Measurements from ENCODE around the gene LRRK2.

The LRRK2 gene

GRCh38 chr12:40253936-40254335 is 29.1 kb downstream of the LRRK2 start:
- no peak overlapping the region for H3K4me3 ChIP-seq (ENCODE audit: insufficient read length, low read depth)
- no peaks in the 10 kb centered on the region for H3K36me3 ChIP-seq (ENCODE audit: insufficient read depth, insufficient read length, low read length)
- no peak for DNase-seq (ENCODE audit: low read depth, low spot score)
- H3K27me3 ChIP-seq (ENCODE audit: insufficient read depth, insufficient read length) = no peaks in the 10 kb centered on the region
- H3K9me3 ChIP-seq (ENCODE audit: insufficient read depth, low read length) = no peaks in the 10 kb centered on the region
- no peaks in the 10 kb centered on the region for H3K4me1 ChIP-seq (ENCODE audit: insufficient read depth, insufficient read length)
- TF ChIP-seq SUZ12 (IDR thresholded peaks at IDR 0.05; ENCODE audit: extremely low read depth, insufficient read depth, insufficient read length) (no peak), ZNF274 (IDR thresholded peaks at IDR 0.05; ENCODE audit: low read depth, low read length) (no peak), YY1 (IDR thresholded peaks at IDR 0.05; ENCODE audit: insufficient read depth, insufficient read length) (no peak)
- no peak overlapping the region for H3K9ac ChIP-seq (ENCODE audit: insufficient read length, low read depth)

GRCh38 chr12:40254455-40255085 is 29.8 kb downstream of the LRRK2 start:
- TF ChIP-seq SUZ12 (IDR thresholded peaks at IDR 0.05; ENCODE audit: extremely low read depth, insufficient read depth, insufficient read length) (no peak), YY1 (IDR thresholded peaks at IDR 0.05; ENCODE audit: insufficient read depth, insufficient read length) (no peak), ZNF274 (IDR thresholded peaks at IDR 0.05; ENCODE audit: low read depth, low read length) (no peak)
- Histone ChIP-seq H3K27me3 (ENCODE audit: insufficient read depth, insufficient read length) (no peaks in the 10 kb centered on the region), H3K4me1 (ENCODE audit: insufficient read depth, insufficient read length) (no peaks in the 10 kb centered on the region), H3K9me3 (ENCODE audit: insufficient read depth, low read length) (no peaks in the 10 kb centered on the region), H3K36me3 (ENCODE audit: insufficient read depth, insufficient read length, low read length) (no peaks in the 10 kb centered on the region), H3K9ac (ENCODE audit: insufficient read length, low read depth) (no peak overlapping the region), H3K4me3 (ENCODE audit: insufficient read length, low read depth) (no peak overlapping the region)
- no peak for DNase-seq (ENCODE audit: low read depth, low spot score)

DNA sequence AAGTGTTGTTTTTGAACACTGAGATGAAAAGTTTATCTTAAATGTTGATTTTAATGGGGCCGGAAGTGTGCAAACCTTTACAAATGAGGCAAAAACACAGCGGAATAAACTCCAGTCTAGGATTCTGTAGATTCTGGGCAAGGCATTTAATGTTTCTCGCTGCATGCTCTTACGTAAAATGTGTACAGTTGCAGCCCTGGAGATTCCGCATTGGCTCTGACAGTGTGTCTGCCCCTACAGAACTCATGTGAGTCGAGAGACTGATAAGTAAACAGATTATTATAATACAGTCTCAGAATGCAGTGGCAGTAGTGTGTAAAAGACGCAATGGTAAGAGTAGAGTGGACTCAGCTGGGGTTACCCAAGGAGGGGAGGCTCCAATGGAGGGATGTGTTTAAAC is 33.6 kb downstream of the LRRK2 start:
- Histone ChIP-seq H3K27me3 (ENCODE audit: insufficient read depth, insufficient read length) (no peaks in the 10 kb centered on the region), H3K9ac (ENCODE audit: insufficient read length, low read depth) (no peak overlapping the region), H3K9me3 (ENCODE audit: insufficient read depth, low read length) (no peaks in the 10 kb centered on the region), H3K36me3 (ENCODE audit: insufficient read depth, insufficient read length, low read length) (no peaks in the 10 kb centered on the region), H3K4me3 (ENCODE audit: insufficient read length, low read depth) (no peak overlapping the region), H3K4me1 (ENCODE audit: insufficient read depth, insufficient read length) (no peaks in the 10 kb centered on the region)
- TF ChIP-seq YY1 (IDR thresholded peaks at IDR 0.05; ENCODE audit: insufficient read depth, insufficient read length) (no peak), SUZ12 (IDR thresholded peaks at IDR 0.05; ENCODE audit: extremely low read depth, insufficient read depth, insufficient read length) (no peak)
- no peak for DNase-seq (ENCODE audit: low read depth, low spot score)

GRCh38 chr12:40261937-40262336 is 37.1 kb downstream of the LRRK2 start:
- DNase-seq (ENCODE audit: low read depth, low spot score) = no peak
- H3K27me3 ChIP-seq (ENCODE audit: insufficient read depth, insufficient read length) = no peaks in the 10 kb centered on the region
- peaks cover 3% of the 10 kb centered on the region; the same call in 1 of the 2 replicates for H3K9me3 ChIP-seq (ENCODE audit: insufficient read depth, low read length)
- no peak overlapping the region for H3K9ac ChIP-seq (ENCODE audit: insufficient read length, low read depth)
- H3K4me3 ChIP-seq (ENCODE audit: insufficient read length, low read depth) = no peak overlapping the region
- H3K36me3 ChIP-seq (ENCODE audit: insufficient read depth, insufficient read length, low read length) = no peaks in the 10 kb centered on the region
- TF ChIP-seq SUZ12 (IDR thresholded peaks at IDR 0.05; ENCODE audit: extremely low read depth, insufficient read depth, insufficient read length) (no peak), YY1 (IDR thresholded peaks at IDR 0.05; ENCODE audit: insufficient read depth, insufficient read length) (no peak), ZNF274 (IDR thresholded peaks at IDR 0.05; ENCODE audit: low read depth, low read length) (no peak)
- H3K4me1 ChIP-seq (ENCODE audit: insufficient read depth, insufficient read length) = no peaks in the 10 kb centered on the region

DNA sequence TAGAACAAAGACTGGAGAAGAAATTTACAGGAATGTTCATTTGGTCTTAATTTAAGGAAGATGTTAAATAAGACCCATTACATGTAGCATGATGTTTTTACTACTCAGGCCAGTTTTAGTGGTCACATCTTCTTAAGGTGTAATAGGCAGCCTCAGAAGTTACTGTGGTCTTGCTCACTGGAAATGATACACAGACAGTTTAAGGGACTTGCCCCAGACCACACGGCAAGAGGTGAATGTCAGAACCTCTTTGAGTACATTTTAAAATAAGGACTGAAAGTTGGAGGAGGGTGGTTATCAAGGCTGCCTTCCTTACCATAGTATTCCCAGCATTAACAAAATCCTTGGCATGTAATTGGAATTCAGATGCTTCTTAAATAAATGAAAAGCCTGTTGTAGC is 37.9 kb downstream of the LRRK2 start:
- H3K9ac ChIP-seq (ENCODE audit: insufficient read length, low read depth) = no peak overlapping the region
- H3K27me3 ChIP-seq (ENCODE audit: insufficient read depth, insufficient read length) = no peaks in the 10 kb centered on the region
- TF ChIP-seq ZNF274 (IDR thresholded peaks at IDR 0.05; ENCODE audit: low read depth, low read length) (no peak), SUZ12 (IDR thresholded peaks at IDR 0.05; ENCODE audit: extremely low read depth, insufficient read depth, insufficient read length) (no peak), YY1 (IDR thresholded peaks at IDR 0.05; ENCODE audit: insufficient read depth, insufficient read length) (no peak)
- H3K4me3 ChIP-seq (ENCODE audit: insufficient read length, low read depth) = no peak overlapping the region
- H3K9me3 ChIP-seq (ENCODE audit: insufficient read depth, low read length) = peaks cover 3% of the 10 kb centered on the region; the same call in 1 of the 2 replicates
- H3K4me1 ChIP-seq (ENCODE audit: insufficient read depth, insufficient read length) = no peaks in the 10 kb centered on the region
- DNase-seq (ENCODE audit: low read depth, low spot score) = no peak
- no peaks in the 10 kb centered on the region for H3K36me3 ChIP-seq (ENCODE audit: insufficient read depth, insufficient read length, low read length)

DNA sequence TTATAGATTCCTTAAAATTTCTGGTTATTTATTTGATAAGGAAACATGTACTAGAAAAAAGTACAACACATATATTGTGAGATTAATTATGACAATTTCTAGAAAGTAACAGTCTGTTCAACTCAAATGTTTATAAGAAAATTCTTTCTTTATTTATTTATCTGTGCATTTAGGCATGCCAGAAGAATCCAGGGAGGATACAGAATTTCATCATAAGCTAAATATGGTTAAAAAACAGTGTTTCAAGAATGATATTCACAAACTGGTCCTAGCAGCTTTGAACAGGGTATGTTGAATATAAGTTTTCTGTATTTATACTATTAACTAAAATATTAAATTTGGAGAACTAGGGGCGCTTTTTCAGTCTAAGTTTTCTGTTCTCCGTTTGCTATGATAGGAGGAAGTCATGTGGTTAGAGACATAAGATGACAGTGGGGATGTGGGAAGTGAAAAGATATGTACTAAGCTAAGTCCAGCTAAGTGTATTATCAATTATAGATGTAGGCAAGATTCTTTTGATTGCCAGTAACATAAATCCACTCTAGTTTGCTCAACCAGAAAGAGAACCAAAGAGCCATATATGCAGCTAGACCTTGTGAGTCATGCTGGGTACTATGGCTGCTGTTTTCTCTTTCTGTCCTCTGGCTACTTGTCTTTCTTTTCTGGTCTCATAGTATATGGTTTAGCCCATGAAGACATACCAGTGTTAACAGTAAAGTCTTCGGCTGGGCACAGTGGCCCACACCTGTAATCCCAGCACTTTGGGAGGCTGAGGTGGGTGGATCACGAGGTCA is 39.0 kb downstream of the LRRK2 start:
- no peak overlapping the region for H3K9ac ChIP-seq (ENCODE audit: insufficient read length, low read depth)
- peaks cover 3% of the 10 kb centered on the region; the same call in 1 of the 2 replicates for H3K9me3 ChIP-seq (ENCODE audit: insufficient read depth, low read length)
- DNase-seq (ENCODE audit: low read depth, low spot score) = no peak
- no peaks in the 10 kb centered on the region for H3K4me1 ChIP-seq (ENCODE audit: insufficient read depth, insufficient read length)
- H3K4me3 ChIP-seq (ENCODE audit: insufficient read length, low read depth) = no peak overlapping the region
- TF ChIP-seq YY1 (IDR thresholded peaks at IDR 0.05; ENCODE audit: insufficient read depth, insufficient read length) (no peak), SUZ12 (IDR thresholded peaks at IDR 0.05; ENCODE audit: extremely low read depth, insufficient read depth, insufficient read length) (no peak), ZNF274 (IDR thresholded peaks at IDR 0.05; ENCODE audit: low read depth, low read length) (no peak)
- no peaks in the 10 kb centered on the region for H3K36me3 ChIP-seq (ENCODE audit: insufficient read depth, insufficient read length, low read length)
- no peaks in the 10 kb centered on the region for H3K27me3 ChIP-seq (ENCODE audit: insufficient read depth, insufficient read length)

DNA sequence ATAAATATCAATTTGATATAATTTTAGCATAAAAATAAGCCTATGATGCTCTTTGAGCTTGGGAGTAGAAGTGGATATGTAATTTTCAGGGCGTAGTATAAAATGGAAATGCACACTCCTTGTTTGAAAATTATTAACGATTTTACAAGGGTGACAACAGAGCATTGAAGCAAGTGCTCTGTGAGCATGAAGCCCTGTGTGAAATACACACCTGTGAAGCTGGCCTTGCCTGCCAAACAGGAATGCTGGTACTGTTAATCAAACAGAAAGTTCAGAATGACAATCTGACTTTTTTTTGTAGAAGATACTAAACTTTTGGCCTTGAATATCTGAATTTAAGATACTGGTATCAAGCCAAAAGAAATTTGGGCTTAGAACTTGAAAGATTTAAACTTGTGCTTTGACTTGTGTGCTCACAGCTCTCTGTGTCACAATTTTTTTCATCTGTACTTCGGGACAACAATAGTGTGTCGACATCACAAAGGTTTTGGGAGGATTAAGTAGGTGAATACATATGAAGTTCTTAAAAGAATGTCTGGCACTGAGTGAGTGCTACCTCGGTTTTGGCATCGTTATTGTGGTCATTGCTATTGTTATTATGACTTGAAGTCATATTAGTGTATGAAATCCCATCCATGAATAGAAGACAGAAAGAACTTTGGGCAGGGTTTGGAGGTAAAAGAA is 47.3 kb downstream of the LRRK2 start:
- no peak for DNase-seq (ENCODE audit: low read depth, low spot score)
- no peaks in the 10 kb centered on the region for H3K36me3 ChIP-seq (ENCODE audit: insufficient read depth, insufficient read length, low read length)
- no peak overlapping the region for H3K4me3 ChIP-seq (ENCODE audit: insufficient read length, low read depth)
- TF ChIP-seq SUZ12 (IDR thresholded peaks at IDR 0.05; ENCODE audit: extremely low read depth, insufficient read depth, insufficient read length) (no peak), YY1 (IDR thresholded peaks at IDR 0.05; ENCODE audit: insufficient read depth, insufficient read length) (no peak), ZNF274 (IDR thresholded peaks at IDR 0.05; ENCODE audit: low read depth, low read length) (no peak)
- H3K9ac ChIP-seq (ENCODE audit: insufficient read length, low read depth) = no peak overlapping the region
- H3K9me3 ChIP-seq (ENCODE audit: insufficient read depth, low read length) = no peaks in the 10 kb centered on the region
- no peaks in the 10 kb centered on the region for H3K4me1 ChIP-seq (ENCODE audit: insufficient read depth, insufficient read length)
- H3K27me3 ChIP-seq (ENCODE audit: insufficient read depth, insufficient read length) = no peaks in the 10 kb centered on the region

All from NT2/D1 (cell line).